ENCODE results near the gene CDH4. TPM values are rescaled to one million over a fixed set of nuclear protein-coding genes. Genes with fewer than 3 reads are reported as not detected.

Gene CDH4
- total and polyA plus RNA-seq, 12 donors = 0.04 to 0.25 (median 0.08) TPM; not detected in 5

- no peak for ATAC-seq
- Histone ChIP-seq H3K9me3 (peaks cover 0 to 4% (median 0%) of the 10 kb centered on the region in 11 donors), H3K36me3 (no peaks in the 10 kb centered on the region), H3K27ac (no peak overlapping the region), H3K4me1 (no peaks in the 10 kb centered on the region), H3K27me3 (peaks cover 0 to 18% (median 7%) of the 10 kb centered on the region in 7 donors), H3K4me3 (no peak overlapping the region)
- no peak for DNase-seq
- WGBS, 2 donors = 82 to 83% methylated on average over 8 of the region's 8 CpGs
- TF ChIP-seq CTCF (IDR thresholded peaks at IDR 0.05) = no peak
- intact Hi-C loops (cut with DNase I) = loop anchor here in 1 of 10 donors (5.0 to 10.0 kb wide), 2 partner anchors 68 to 376 kb away; no protein-coding TSS in a partner anchor
Observed at GRCh38 chr20:61426352-61426751, 174.3 kb downstream of the CDH4 start.

- intact Hi-C loops (cut with DNase I) = loop anchor here in 1 of 10 donors (5.0 to 10.0 kb wide), 3 partner anchors 65 to 778 kb away; no protein-coding TSS in a partner anchor
- H3K27me3 ChIP-seq = peaks cover 0 to 42% (median 17%) of the 10 kb centered on the region in 7 donors
- ATAC-seq (no peak), DNase-seq (no peak)
- peaks cover 0 to 4% (median 0%) of the 10 kb centered on the region in 11 donors for H3K9me3 ChIP-seq
- no peaks in the 10 kb centered on the region for H3K36me3 ChIP-seq
- no peak for TF ChIP-seq CTCF (IDR thresholded peaks at IDR 0.05)
- H3K4me1 ChIP-seq = no peaks in the 10 kb centered on the region
- no peak overlapping the region for H3K27ac ChIP-seq
- 90 to 95% methylated on average over 4 of the region's 4 CpGs for WGBS, 2 donors
- H3K4me3 ChIP-seq = no peak overlapping the region
Observed at GRCh38 chr20:61429458-61430227, 177.6 kb downstream of the CDH4 start.

GRCh38 chr20:61430228-61430624, 178.2 kb downstream of the CDH4 start:
- TF ChIP-seq CTCF (IDR thresholded peaks at IDR 0.05) = no peak
- DNase-seq (no peak), ATAC-seq (no peak)
- Histone ChIP-seq H3K27ac (no peak overlapping the region), H3K4me3 (no peak overlapping the region), H3K9me3 (peaks cover 0 to 3% (median 0%) of the 10 kb centered on the region in 11 donors), H3K27me3 (peaks cover 0 to 48% (median 23%) of the 10 kb centered on the region in 7 donors), H3K36me3 (no peaks in the 10 kb centered on the region), H3K4me1 (no peaks in the 10 kb centered on the region)
- WGBS, 2 donors = 50 to 59% methylated on average over 11 of the region's 11 CpGs
- intact Hi-C loops (cut with DNase I) = loop anchor here in 1 of 10 donors (5.0 kb wide), 1 partner anchor 777 kb away; no protein-coding TSS in a partner anchor

GRCh38 chr20:61433176-61433575, 181.1 kb downstream of the CDH4 start:
- 40 to 41% methylated on average over 10 of the region's 10 CpGs for WGBS, 2 donors
- no peak for TF ChIP-seq CTCF (IDR thresholded peaks at IDR 0.05)
- intact Hi-C loops (cut with DNase I) = loop anchor here in 1 of 10 donors (5.0 kb wide), 1 partner anchor 774 kb away; no protein-coding TSS in a partner anchor
- Histone ChIP-seq H3K4me1 (peaks cover 0 to 5% (median 0%) of the 10 kb centered on the region in 9 donors), H3K27ac (no peak overlapping the region), H3K4me3 (no peak overlapping the region), H3K36me3 (no peaks in the 10 kb centered on the region), H3K27me3 (peaks cover 0 to 64% (median 36%) of the 10 kb centered on the region in 7 donors), H3K9me3 (no peaks in the 10 kb centered on the region)
- DNase-seq (no peak), ATAC-seq (no peak)

All from heart right ventricle (tissue), 16 donors.